ENCODE results near the gene TMEM229B. TPM values are rescaled to one million over a fixed set of nuclear protein-coding genes. Genes with fewer than 3 reads are reported as not detected.
A peak's percentile ranks its signal among the peaks of the same experiment; 100 is the strongest.
"Not testable (repeated sequence)": the region's sequence is repeated elsewhere in the genome, so short reads cannot be mapped to it uniquely, and the experiment has no call there.

The TMEM229B gene
- total and polyA plus RNA-seq, 5 donors = 1.3 to 11.8 (median 3.7) TPM

DNA sequence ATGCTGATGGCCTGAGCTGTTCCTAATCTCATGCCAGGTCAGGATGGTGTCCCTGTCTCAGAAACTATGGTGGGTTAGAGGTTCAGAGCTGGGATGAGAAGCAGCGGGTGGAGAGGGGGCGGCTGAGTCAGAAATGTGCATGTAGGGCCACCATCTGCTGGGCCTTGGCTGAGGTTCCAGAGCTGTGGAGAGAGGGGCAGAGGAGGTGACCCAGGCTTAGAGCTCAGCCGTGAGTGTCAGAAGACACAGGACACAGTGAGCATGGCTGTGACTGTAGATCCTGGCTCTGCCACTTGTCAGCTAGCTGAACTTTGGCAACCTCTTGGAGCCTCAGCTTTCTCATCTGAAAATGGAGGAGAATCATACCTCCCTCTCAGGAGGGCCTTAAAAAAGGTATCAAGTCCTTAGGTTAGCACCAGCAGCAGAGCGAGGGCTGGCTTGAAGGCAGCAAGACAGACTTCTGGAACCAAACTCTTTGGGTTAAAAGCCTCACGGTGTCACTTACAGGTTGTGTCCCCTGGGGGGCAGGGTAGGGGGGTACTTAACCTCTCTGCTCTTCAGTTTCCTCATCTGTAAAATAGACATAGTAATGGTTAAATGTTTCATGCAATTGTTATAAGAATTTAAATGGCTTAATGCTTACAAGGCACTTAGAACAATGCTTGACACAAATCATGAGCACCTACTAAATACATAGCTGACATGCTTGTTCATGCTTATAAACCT lies 34.8 kb downstream of the TMEM229B start:
- no peaks in the 10 kb centered on the region for H3K4me1 ChIP-seq (ENCODE audit: control insufficient read depth, insufficient read depth, low read length)
- intact Hi-C loops (cut with DNase I) = no loop called here
- ATAC-seq = peak in 1 of 2 donors; percentile 50
- no peak overlapping the region for H3K4me3 ChIP-seq (ENCODE audit: low read length)
- DNase-seq = no peak
- no peaks in the 10 kb centered on the region for H3K9me3 ChIP-seq (ENCODE audit: control insufficient read depth, low read length)
- H3K27me3 ChIP-seq (ENCODE audit: control insufficient read depth, insufficient read depth) = no peaks in the 10 kb centered on the region
- H3K27ac ChIP-seq (ENCODE audit: low read length) = no peak overlapping the region
- WGBS = 73% methylated on average over 5 of the region's 5 CpGs

DNA sequence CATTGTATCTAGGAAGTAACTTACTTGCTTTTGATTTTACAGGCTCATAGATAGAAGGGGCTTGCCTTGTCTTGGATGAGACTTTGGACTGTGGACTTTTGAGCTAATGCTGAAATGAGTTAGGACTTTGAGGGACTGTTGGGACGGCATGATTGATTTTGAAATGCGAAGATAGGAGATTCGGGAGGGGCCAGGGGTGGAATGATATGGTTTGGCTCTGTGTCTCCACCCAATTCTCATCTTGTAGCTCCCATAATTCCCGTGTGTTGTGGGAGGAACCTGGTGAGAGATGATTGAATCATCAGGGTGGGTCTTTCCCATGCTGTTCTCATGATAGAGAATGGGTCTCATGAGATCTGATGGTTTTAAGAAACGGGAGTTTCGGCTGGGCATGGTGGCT lies 36.9 kb downstream of the TMEM229B start:
- H3K4me1 ChIP-seq (ENCODE audit: control insufficient read depth, insufficient read depth, low read length); ATAC-seq; H3K4me3 ChIP-seq (ENCODE audit: low read length); H3K9me3 ChIP-seq (ENCODE audit: control insufficient read depth, low read length); H3K27ac ChIP-seq (ENCODE audit: low read length); H3K27me3 ChIP-seq (ENCODE audit: control insufficient read depth, insufficient read depth); intact Hi-C loops (cut with DNase I); DNase-seq: not testable (repeated sequence)
- 85% methylated on average over 6 of the region's 6 CpGs for WGBS

DNA sequence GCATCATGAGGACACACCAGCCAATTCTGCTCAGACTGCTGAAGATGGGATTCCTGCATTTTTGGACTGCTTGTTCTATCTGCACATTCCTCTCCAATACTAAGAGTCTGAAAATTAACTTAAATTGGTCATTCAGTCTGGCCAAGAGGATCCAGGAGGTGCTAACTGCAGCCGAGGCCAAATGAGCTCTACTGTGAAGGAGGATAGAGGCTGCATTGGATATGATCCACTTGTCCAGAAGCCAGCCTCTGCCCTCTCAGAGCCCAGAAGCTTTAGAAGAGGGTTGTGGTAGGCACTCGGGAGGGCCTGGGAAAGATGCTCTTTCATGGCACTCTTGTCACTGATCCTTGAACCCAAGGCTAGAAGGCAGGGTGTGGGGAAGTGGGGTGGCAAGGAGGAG lies 39.4 kb downstream of the TMEM229B start:
- Histone ChIP-seq H3K4me1 (ENCODE audit: control insufficient read depth, insufficient read depth, low read length) (no peaks in the 10 kb centered on the region), H3K9me3 (ENCODE audit: control insufficient read depth, low read length) (no peaks in the 10 kb centered on the region), H3K4me3 (ENCODE audit: low read length) (no peak overlapping the region), H3K27me3 (ENCODE audit: control insufficient read depth, insufficient read depth) (no peaks in the 10 kb centered on the region), H3K27ac (ENCODE audit: low read length) (no peak overlapping the region)
- ATAC-seq = no peak
- WGBS = 60% methylated on average over 2 of the region's 2 CpGs
- intact Hi-C loops (cut with DNase I) = no loop called here
- no peak for DNase-seq

DNA sequence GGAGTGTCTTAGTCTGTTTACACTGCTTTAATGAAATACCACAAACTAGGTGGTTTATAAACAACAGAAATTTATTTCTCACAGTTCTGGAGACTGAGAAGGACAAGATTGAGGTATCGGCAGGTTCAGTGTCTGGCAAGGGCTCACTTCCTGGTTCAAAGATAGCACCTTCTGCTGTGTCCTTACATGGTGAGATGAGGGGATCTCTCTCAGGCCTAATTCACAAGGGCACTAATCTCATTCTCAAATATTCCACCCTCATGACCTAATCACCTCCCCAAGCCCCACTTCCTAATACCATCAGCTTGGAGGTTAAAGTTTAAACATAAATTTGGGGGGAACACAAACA lies 41.5 kb downstream of the TMEM229B start:
- intact Hi-C loops (cut with DNase I) = no loop called here
- WGBS = 51% methylated on average over 1 of the region's 1 CpG
- no peak overlapping the region for H3K4me3 ChIP-seq (ENCODE audit: low read length)
- no peaks in the 10 kb centered on the region for H3K9me3 ChIP-seq (ENCODE audit: control insufficient read depth, low read length)
- no peak for DNase-seq
- ATAC-seq = no peak
- no peaks in the 10 kb centered on the region for H3K27me3 ChIP-seq (ENCODE audit: control insufficient read depth, insufficient read depth)
- H3K27ac ChIP-seq (ENCODE audit: low read length) = peak overlapping the region; percentile 33
- H3K4me1 ChIP-seq (ENCODE audit: control insufficient read depth, insufficient read depth, low read length) = no peaks in the 10 kb centered on the region

DNA sequence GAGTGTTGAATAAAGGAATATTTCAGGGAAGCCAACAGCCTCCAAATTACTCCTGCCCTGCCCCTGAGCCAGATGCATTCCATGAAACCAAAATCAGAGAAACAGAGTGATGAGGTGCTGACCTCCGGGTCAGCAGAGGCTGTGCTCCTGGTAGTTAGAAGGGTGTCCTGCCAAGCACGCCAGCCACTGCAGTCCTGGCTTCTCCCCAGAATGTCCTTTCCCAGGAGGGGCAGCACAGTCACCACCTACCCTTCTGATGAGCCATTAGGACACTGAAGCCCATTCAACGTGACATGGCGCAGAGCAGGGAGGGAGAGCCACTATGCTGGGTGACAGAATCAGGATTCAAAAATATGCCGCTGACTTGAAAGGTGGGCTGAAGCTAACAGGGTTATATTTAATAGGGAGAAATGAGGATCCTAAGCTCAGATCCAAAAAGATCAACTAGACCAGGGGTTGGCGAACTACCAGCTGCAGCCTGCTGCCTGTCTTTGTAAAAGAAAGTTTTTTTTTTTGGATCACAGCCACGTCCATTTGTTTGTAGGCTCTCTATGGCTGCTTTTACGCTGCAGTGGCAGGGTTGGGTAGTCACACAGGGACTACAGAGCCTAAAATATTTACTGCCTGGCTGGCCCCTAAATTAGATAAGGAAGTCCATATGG lies 42.0 kb downstream of the TMEM229B start:
- Histone ChIP-seq H3K27ac (ENCODE audit: low read length) (peak overlapping the region; percentile 33), H3K27me3 (ENCODE audit: control insufficient read depth, insufficient read depth) (no peaks in the 10 kb centered on the region), H3K9me3 (ENCODE audit: control insufficient read depth, low read length) (no peaks in the 10 kb centered on the region), H3K4me3 (ENCODE audit: low read length) (no peak overlapping the region), H3K4me1 (ENCODE audit: control insufficient read depth, insufficient read depth, low read length) (no peaks in the 10 kb centered on the region)
- peak; percentile 40 to 62 for ATAC-seq
- WGBS = 45% methylated on average over 8 of the region's 8 CpGs
- intact Hi-C loops (cut with DNase I) = no loop called here
- DNase-seq = no peak

DNA sequence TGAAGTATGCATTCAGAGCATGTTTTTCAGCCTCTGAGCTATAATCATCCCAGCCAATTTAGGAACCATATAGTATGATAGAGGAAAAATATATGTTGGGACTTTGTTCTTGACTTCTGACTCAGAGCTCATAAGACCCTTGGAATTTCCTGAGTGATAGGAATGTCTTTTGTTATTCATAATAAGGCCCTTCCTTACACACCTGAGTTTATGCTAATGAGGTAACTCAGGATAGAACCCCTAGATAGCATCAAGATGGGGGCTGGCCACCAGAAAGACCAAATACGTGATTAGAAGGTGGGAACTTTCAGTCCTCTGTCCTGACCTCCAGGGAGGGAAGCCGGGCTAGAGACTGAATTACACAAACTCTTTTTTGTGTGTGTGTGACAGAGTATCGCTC lies 44.1 kb downstream of the TMEM229B start:
- ATAC-seq (no peak), DNase-seq (no peak)
- Histone ChIP-seq H3K9me3 (ENCODE audit: control insufficient read depth, low read length) (no peaks in the 10 kb centered on the region), H3K27me3 (ENCODE audit: control insufficient read depth, insufficient read depth) (no peaks in the 10 kb centered on the region), H3K4me3 (ENCODE audit: low read length) (no peak overlapping the region), H3K27ac (ENCODE audit: low read length) (no peak overlapping the region), H3K4me1 (ENCODE audit: control insufficient read depth, insufficient read depth, low read length) (no peaks in the 10 kb centered on the region)
- 74% methylated on average over 3 of the region's 3 CpGs for WGBS
- intact Hi-C loops (cut with DNase I) = no loop called here

DNA sequence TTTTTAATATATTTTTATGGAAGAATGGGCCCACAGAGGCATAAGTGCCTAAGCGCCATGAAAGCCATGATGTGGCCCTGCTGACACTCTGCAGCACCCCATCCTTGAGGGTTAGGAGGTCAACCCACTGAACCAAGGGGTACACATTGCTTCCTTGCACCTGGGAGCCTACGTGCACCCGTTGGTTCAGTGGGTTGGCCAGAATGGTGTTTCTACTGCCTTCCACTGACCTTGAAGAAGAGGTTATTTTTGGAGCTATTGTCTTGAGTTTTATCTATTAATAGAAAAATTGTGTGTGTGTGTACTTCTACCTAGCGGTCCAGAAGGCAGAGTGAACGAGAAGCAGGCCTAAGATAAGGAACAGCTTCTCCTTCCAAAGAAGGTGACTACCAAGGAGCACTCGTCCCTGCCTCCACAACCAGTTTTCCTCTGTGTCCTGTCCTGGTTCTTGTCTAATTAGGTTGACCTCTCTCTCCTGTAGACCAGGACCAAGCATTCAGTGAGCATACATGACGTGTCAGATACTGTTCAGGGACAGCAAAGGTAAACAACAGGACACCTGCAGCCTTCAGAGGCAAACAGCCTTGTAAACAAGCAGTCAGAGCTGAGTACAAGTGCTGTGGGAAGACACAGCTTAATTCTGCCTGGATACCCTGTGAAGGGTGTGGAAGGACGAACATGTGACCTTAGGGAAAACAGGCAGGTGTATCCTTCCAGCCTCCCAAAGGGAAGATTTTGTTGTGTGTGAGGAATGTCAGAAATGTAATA lies 46.2 kb downstream of the TMEM229B start:
- Histone ChIP-seq H3K9me3 (ENCODE audit: control insufficient read depth, low read length) (no peaks in the 10 kb centered on the region), H3K4me3 (ENCODE audit: low read length) (no peak overlapping the region), H3K27ac (ENCODE audit: low read length) (no peak overlapping the region), H3K27me3 (ENCODE audit: control insufficient read depth, insufficient read depth) (no peaks in the 10 kb centered on the region), H3K4me1 (ENCODE audit: control insufficient read depth, insufficient read depth, low read length) (no peaks in the 10 kb centered on the region)
- DNase-seq (no peak), ATAC-seq (no peak)
- 62% methylated on average over 8 of the region's 8 CpGs for WGBS
- intact Hi-C loops (cut with DNase I) = no loop called here

DNA sequence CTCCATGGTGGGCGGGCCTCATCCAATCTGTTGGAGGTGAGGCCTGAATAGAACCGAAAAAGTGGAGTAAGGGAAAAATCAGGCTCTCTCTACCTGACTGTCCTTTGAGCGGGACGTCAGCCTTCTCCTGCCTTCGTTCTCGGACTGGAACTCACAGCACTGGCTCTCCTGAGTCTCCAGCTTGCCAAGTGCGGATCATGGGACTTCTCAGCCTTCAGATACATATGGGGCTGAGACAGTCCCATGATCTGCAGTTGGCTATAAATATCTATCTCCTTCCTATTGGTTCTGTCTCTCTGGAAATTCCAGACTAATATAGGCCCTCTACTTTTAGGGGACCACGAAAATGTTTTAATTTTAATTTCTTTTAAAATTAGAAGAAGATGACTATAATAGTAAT lies 46.8 kb downstream of the TMEM229B start:
- H3K9me3 ChIP-seq (ENCODE audit: control insufficient read depth, low read length) = no peaks in the 10 kb centered on the region
- no peaks in the 10 kb centered on the region for H3K27me3 ChIP-seq (ENCODE audit: control insufficient read depth, insufficient read depth)
- WGBS = 72% methylated on average over 8 of the region's 8 CpGs
- no peak for DNase-seq
- no peak overlapping the region for H3K4me3 ChIP-seq (ENCODE audit: low read length)
- no peak overlapping the region for H3K27ac ChIP-seq (ENCODE audit: low read length)
- no peaks in the 10 kb centered on the region for H3K4me1 ChIP-seq (ENCODE audit: control insufficient read depth, insufficient read depth, low read length)
- intact Hi-C loops (cut with DNase I) = no loop called here
- peak in 1 of 2 donors; percentile 41 for ATAC-seq

DNA sequence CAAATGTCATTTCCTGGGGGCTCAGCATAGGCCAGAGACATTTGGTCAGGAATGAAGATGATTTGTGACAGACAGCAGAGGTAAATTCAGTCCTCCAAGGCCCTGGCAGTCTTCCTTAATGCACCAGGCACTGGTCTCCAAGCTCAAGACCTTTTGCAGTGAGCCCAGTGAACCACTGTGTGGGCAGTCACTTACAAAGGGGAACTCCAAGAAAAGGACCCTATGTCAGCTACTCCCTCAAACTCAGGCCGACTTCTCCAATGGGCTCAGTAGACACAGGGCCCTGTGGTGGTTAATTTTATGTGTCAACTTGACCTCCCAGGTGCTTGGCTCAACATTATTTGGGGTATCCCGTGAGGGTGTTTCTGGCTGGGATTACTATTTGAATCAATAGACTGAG lies 47.3 kb downstream of the TMEM229B start:
- H3K9me3 ChIP-seq (ENCODE audit: control insufficient read depth, low read length) = no peaks in the 10 kb centered on the region
- ATAC-seq = no peak
- H3K27ac ChIP-seq (ENCODE audit: low read length) = no peak overlapping the region
- H3K4me3 ChIP-seq (ENCODE audit: low read length) = no peak overlapping the region
- H3K4me1 ChIP-seq (ENCODE audit: control insufficient read depth, insufficient read depth, low read length) = no peaks in the 10 kb centered on the region
- DNase-seq = no peak
- 89% methylated on average over 2 of the region's 2 CpGs for WGBS
- intact Hi-C loops (cut with DNase I) = no loop called here
- H3K27me3 ChIP-seq (ENCODE audit: control insufficient read depth, insufficient read depth) = no peaks in the 10 kb centered on the region

DNA sequence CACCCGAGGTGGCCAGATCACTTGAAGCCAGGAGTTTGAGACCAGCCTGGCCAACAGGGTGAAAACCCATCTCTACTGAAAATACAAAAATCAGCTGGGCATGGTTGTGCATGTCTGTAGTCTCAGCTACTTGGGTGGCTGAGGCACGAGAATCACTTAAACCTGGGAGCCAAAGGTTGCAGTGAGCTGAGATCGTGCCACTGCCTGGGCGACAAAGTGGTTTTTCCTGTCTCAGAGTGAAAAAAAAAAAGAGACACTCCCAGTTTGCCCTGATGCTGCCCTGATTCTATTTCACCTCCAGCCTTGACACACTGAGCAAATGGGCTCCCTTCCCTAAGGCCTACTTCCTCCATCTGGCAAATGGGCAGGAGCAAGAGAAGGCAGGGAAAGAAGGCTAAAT lies 48.0 kb downstream of the TMEM229B start:
- Histone ChIP-seq H3K27ac (ENCODE audit: low read length) (no peak overlapping the region), H3K27me3 (ENCODE audit: control insufficient read depth, insufficient read depth) (no peaks in the 10 kb centered on the region), H3K9me3 (ENCODE audit: control insufficient read depth, low read length) (no peaks in the 10 kb centered on the region), H3K4me1 (ENCODE audit: control insufficient read depth, insufficient read depth, low read length) (no peaks in the 10 kb centered on the region), H3K4me3 (ENCODE audit: low read length) (no peak overlapping the region)
- WGBS = 84% methylated on average over 4 of the region's 4 CpGs
- intact Hi-C loops (cut with DNase I) = no loop called here
- DNase-seq (no peak), ATAC-seq (no peak)

DNA sequence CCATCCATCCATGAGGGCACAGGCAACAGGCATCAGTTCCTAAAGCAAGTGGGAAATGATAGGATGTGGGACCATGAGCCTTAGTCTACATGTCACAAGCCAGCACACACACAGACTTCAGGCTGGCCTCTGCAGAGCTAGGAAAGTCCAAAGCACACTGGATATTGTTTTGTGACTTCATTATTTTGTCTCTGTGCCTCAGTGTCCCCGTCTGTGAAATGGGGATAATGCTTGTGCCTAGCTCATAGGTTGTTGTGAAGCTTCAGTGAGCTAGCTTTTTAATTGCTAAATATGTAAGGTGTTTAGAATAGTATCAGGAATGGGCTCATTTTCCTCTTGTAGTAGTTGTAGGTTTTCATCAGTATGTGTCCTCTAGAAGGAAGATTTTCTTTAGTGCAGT lies 49.6 kb downstream of the TMEM229B start:
- H3K9me3 ChIP-seq (ENCODE audit: control insufficient read depth, low read length) = no peaks in the 10 kb centered on the region
- no peak for ATAC-seq
- no peaks in the 10 kb centered on the region for H3K27me3 ChIP-seq (ENCODE audit: control insufficient read depth, insufficient read depth)
- DNase-seq = no peak
- H3K4me1 ChIP-seq (ENCODE audit: control insufficient read depth, insufficient read depth, low read length) = no peaks in the 10 kb centered on the region
- intact Hi-C loops (cut with DNase I) = loop anchor here in 1 of 4 donors (10.0 kb wide), 1 partner anchor 266 kb away; the partner anchor contains the start of gene RDH12
- no peak overlapping the region for H3K27ac ChIP-seq (ENCODE audit: low read length)
- H3K4me3 ChIP-seq (ENCODE audit: low read length) = no peak overlapping the region
- WGBS = 80% methylated on average over 1 of the region's 1 CpG
